Activated CD8-positive, alpha-beta memory T cell treated with anti-CD3 and anti-CD28 coated beads for 4 hours (primary cell): ENCODE results near the gene GFRA3.

ENCODE experiments used
- DNase-seq, 2 donors: peaks; one replicate each; pipeline ENCODE4 v3.0.0-alpha.2; 2020; ENCODE audit warnings: low read depth in 2 of 2

Gene GFRA3

GRCh38 chr5:138246822-138247221 lies 27.6 kb downstream of the GFRA3 start:
- no peak for DNase-seq

- DNase-seq: no peak
Observed at GRCh38 chr5:138246334-138246733, 28.1 kb downstream of the GFRA3 start.

- DNase-seq: no peak
Observed at GRCh38 chr5:138245717-138246116, 28.7 kb downstream of the GFRA3 start.

- no peak for DNase-seq
Observed at GRCh38 chr5:138243794-138244193, 30.6 kb downstream of the GFRA3 start.

GRCh38 chr5:138241688-138242571 lies 32.5 kb downstream of the GFRA3 start:
- no peak for DNase-seq

GRCh38 chr5:138240650-138241385 lies 33.6 kb downstream of the GFRA3 start:
- DNase-seq: no peak

GRCh38 chr5:138238034-138238433 lies 36.4 kb downstream of the GFRA3 start:
- DNase-seq: no peak

- no peak for DNase-seq
Observed at GRCh38 chr5:138234651-138235050, 39.8 kb downstream of the GFRA3 start.

- DNase-seq: no peak
Observed at GRCh38 chr5:138233280-138233679, 41.1 kb downstream of the GFRA3 start.

GRCh38 chr5:138230981-138231589 lies 43.3 kb downstream of the GFRA3 start:
- DNase-seq: no peak

GRCh38 chr5:138230261-138230660 lies 44.2 kb downstream of the GFRA3 start:
- DNase-seq: no peak

- DNase-seq: no peak
Observed at GRCh38 chr5:138229387-138229786, 45.0 kb downstream of the GFRA3 start.

- no peak for DNase-seq
Observed at GRCh38 chr5:138226910-138227309, 47.5 kb downstream of the GFRA3 start.

GRCh38 chr5:138224712-138225111 lies 49.7 kb downstream of the GFRA3 start:
- no peak for DNase-seq

GRCh38 chr5:138223532-138223931 lies 50.9 kb downstream of the GFRA3 start:
- DNase-seq: no peak

GRCh38 chr5:138216799-138217198 lies 57.6 kb downstream of the GFRA3 start:
- no peak for DNase-seq

- DNase-seq: peak; percentile 72 to 82
Observed at GRCh38 chr5:138213161-138214029, 61.0 kb downstream of the GFRA3 start, which contains the start of gene CDC23. Gene CDC23, minus strand, starts transcription at chr5:138213323. Its CDS starts 11 bp downstream, at chr5:138213312.

GRCh38 chr5:138212828-138213160 lies 61.6 kb downstream of the GFRA3 start:
- DNase-seq: no peak

GRCh38 chr5:138210985-138211384 lies 63.4 kb downstream of the GFRA3 start:
- DNase-seq: no peak
